ENCODE data around the gene ZMYND11.

DNA sequence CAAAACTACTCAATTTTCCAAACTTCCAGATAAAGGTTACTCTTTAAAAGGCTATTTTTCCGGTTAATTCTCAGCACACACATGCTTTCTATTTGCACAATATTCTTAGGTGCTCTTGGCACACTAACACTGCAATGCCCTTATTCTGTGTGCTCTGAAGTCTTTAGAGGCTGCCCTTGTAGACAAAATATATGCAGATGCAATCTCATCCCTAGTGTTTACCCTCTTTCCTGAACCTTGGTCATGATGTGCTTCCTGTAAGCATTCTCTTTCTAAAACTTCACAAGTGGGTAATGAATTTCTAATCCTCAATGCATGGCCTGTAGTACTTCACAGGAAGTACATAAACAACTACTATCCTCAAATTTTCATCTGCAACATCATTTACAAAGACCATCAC lies 45.1 kb upstream of the ZMYND11 start:
- TF ChIP-seq, protein P1, sequence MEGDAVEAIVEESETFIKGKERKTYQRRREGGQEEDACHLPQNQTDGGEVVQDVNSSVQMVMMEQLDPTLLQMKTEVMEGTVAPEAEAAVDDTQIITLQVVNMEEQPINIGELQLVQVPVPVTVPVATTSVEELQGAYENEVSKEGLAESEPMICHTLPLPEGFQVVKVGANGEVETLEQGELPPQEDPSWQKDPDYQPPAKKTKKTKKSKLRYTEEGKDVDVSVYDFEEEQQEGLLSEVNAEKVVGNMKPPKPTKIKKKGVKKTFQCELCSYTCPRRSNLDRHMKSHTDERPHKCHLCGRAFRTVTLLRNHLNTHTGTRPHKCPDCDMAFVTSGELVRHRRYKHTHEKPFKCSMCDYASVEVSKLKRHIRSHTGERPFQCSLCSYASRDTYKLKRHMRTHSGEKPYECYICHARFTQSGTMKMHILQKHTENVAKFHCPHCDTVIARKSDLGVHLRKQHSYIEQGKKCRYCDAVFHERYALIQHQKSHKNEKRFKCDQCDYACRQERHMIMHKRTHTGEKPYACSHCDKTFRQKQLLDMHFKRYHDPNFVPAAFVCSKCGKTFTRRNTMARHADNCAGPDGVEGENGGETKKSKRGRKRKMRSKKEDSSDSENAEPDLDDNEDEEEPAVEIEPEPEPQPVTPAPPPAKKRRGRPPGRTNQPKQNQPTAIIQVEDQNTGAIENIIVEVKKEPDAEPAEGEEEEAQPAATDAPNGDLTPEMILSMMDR (optimal IDR thresholded peaks at IDR 0.05 in 1 of 3, IDR thresholded peaks at IDR 0.05 in 1 of 3, conservative IDR thresholded peaks at IDR 0.05 in 1 of 3; ENCODE audit: extremely low read depth in 1 of 3, insufficient read depth in 2 of 3, low read length in 3 of 3), result no peak
- no peak for TF ChIP-seq EZH2 (IDR thresholded peaks at IDR 0.05; ENCODE audit: low read length)

Measured in keratinocyte (primary cell).